Esophagus squamous epithelium (tissue), 5 donors: ENCODE results near the gene CD99L2. TPM values are rescaled to one million over a fixed set of nuclear protein-coding genes. Genes with fewer than 3 reads are reported as not detected.

Experiments used
- DNase-seq: peaks from one replicate; lab custom pipeline; 2025; lab: John Stamatoyannopoulos, UW
- H3K27ac ChIP-seq, 4 donors: fragments of 200-600 bp; sonication (generic); one replicate each; pipeline ENCODE4 v1.5.1; 2016 to 2019; ENCODE audit warnings: mild to moderate bottlenecking in 1 of 4
- H3K27me3 ChIP-seq, 4 donors: fragments of 200-600 bp; sonication (generic); 1 replicate in 3 of 4; 2 replicates in 1 of 4; pipeline versions ENCODE4 v1.5.1 to v1.6.0; 2017 to 2021; ENCODE audit warnings: antibody characterized with exemption in 1 of 4
- H3K36me3 ChIP-seq, 3 donors: fragments of 200-600 bp; sonication (generic); one replicate each; pipeline ENCODE4 v1.5.1; 2016 to 2019
- H3K4me1 ChIP-seq, 3 donors: fragments of 200-600 bp; sonication (generic); one replicate each; pipeline ENCODE4 v1.5.1; 2017 to 2019
- H3K4me3 ChIP-seq, 4 donors: fragments of 200-600 bp; sonication (generic); 1 replicate in 3 of 4; 2 replicates in 1 of 4; pipeline ENCODE4 v1.5.1; 2016 to 2019; ENCODE audit warnings: mild to moderate bottlenecking in 2 of 4, moderate library complexity in 1 of 4
- H3K9me3 ChIP-seq, 3 donors: fragments of 200-600 bp; sonication (generic); one replicate each; pipeline ENCODE4 v1.5.1; 2016 to 2019
- CTCF ChIP-seq, 6 experiments: fragments of 450-650 bp in 4 of 6; fragments of 200-600 bp in 2 of 6; sonication (generic) in 2 of 6; IDR thresholded peaks; one replicate each; pipeline ENCODE4 v1.5.1; 2016 to 2019; ENCODE audit warnings: antibody characterized with exemption in 6 of 6, mild to moderate bottlenecking in 4 of 6, moderate library complexity in 4 of 6
- POLR2A ChIP-seq, 4 donors: fragments of 450-650 bp; IDR thresholded peaks; one replicate each; pipeline ENCODE4 v1.6.1; 2017; ENCODE audit warnings: antibody characterized with exemption in 4 of 4, mild to moderate bottlenecking in 4 of 4, moderate library complexity in 3 of 4
- WGBS, 2 donors: methylation state at CpG; one replicate each; pipeline ENCODE4 v1.1.5; 2018; 5-methylcytosine and 5-hydroxymethylcytosine counted together
- intact Hi-C: fragments of 100-400 bp; cut with DNase I; formaldehyde crosslinking; loops from one replicate; pipeline ENCODE4 v1.15.0; 2022
- total RNA-seq, 4 donors: library from RNA; depleted of rRNA; stranded (reverse); fragments of >200 nt; gene quantifications; one replicate each; pipeline ENCODE4 v1.1.0, GENCODE V29; 2016
- donor health status: DM: yes; HTN: yes; CAD: no.

CD99L2 gene
- total RNA-seq, 4 donors from 2014 or later, result 3.8 to 21.9 (median 7.7) TPM

- peaks cover 0 to 7% (median 0%) of the 10 kb centered on the region in 3 donors for H3K4me1 ChIP-seq
- 67 to 76% methylated on average over 3 to 8 of the region's 14 CpGs for WGBS, 2 donors
- no peaks in the 10 kb centered on the region for H3K9me3 ChIP-seq
- TF ChIP-seq POLR2A (IDR thresholded peaks at IDR 0.05) (no peak), CTCF (IDR thresholded peaks at IDR 0.05) (no peak)
- no peaks in the 10 kb centered on the region for H3K27me3 ChIP-seq
- intact Hi-C loops, result no loop called here
- no peak for DNase-seq
- H3K27ac ChIP-seq, result no peak overlapping the region
- no peak overlapping the region for H3K4me3 ChIP-seq
- peaks cover 0 to 27% (median 0%) of the 10 kb centered on the region in 3 donors for H3K36me3 ChIP-seq
Observed at GRCh38 chrX:150774798-150775568, 123.5 kb downstream of the CD99L2 start.

GRCh38 chrX:150773634-150774033 lies 124.8 kb downstream of the CD99L2 start:
- no peak overlapping the region for H3K27ac ChIP-seq
- no peak for TF ChIP-seq CTCF (IDR thresholded peaks at IDR 0.05)
- TF ChIP-seq POLR2A (IDR thresholded peaks at IDR 0.05), result no peak
- 31 to 62% methylated on average over 2 to 4 of the region's 4 CpGs for WGBS, 2 donors
- DNase-seq, result no peak
- no peaks in the 10 kb centered on the region for H3K9me3 ChIP-seq
- peaks cover 0 to 30% (median 0%) of the 10 kb centered on the region in 3 donors for H3K36me3 ChIP-seq
- no peaks in the 10 kb centered on the region for H3K27me3 ChIP-seq
- intact Hi-C loops, result loop anchor here (2.0 kb wide), 1 partner anchor 309 kb away; no protein-coding TSS in a partner anchor
- no peak overlapping the region for H3K4me3 ChIP-seq
- H3K4me1 ChIP-seq, result peaks cover 0 to 7% (median 0%) of the 10 kb centered on the region in 3 donors

GRCh38 chrX:150773117-150773516 lies 125.4 kb downstream of the CD99L2 start:
- TF ChIP-seq POLR2A (IDR thresholded peaks at IDR 0.05), result no peak
- no peak for TF ChIP-seq CTCF (IDR thresholded peaks at IDR 0.05)
- Histone ChIP-seq H3K9me3 (no peaks in the 10 kb centered on the region), H3K27ac (no peak overlapping the region), H3K4me1 (peaks cover 0 to 13% (median 0%) of the 10 kb centered on the region in 3 donors), H3K27me3 (no peaks in the 10 kb centered on the region), H3K4me3 (no peak overlapping the region), H3K36me3 (peaks cover 0 to 30% (median 0%) of the 10 kb centered on the region in 3 donors)
- intact Hi-C loops, result loop anchor here (2.0 kb wide), 1 partner anchor 310 kb away; no protein-coding TSS in a partner anchor
- WGBS, 2 donors, result 73 to 100% methylated on average over 1 to 8 of the region's 8 CpGs
- DNase-seq, result no peak

GRCh38 chrX:150772150-150772970 lies 126.1 kb downstream of the CD99L2 start:
- Histone ChIP-seq H3K36me3 (peaks cover 0 to 30% (median 0%) of the 10 kb centered on the region in 3 donors), H3K4me1 (peaks cover 0 to 20% (median 0%) of the 10 kb centered on the region in 3 donors), H3K9me3 (no peaks in the 10 kb centered on the region), H3K27ac (no peak overlapping the region), H3K4me3 (no peak overlapping the region), H3K27me3 (no peaks in the 10 kb centered on the region)
- peak; percentile 9 for DNase-seq
- 48 to 49% methylated on average over 11 to 14 of the region's 26 CpGs for WGBS, 2 donors
- TF ChIP-seq CTCF (IDR thresholded peaks at IDR 0.05) (peak; percentile 67 to 84 (median 76)), POLR2A (IDR thresholded peaks at IDR 0.05) (no peak)
- intact Hi-C loops, result loop anchor here (2.0 kb wide), 1 partner anchor 310 kb away; no protein-coding TSS in a partner anchor
